ENCODE results near the gene MOCS1.

DNA sequence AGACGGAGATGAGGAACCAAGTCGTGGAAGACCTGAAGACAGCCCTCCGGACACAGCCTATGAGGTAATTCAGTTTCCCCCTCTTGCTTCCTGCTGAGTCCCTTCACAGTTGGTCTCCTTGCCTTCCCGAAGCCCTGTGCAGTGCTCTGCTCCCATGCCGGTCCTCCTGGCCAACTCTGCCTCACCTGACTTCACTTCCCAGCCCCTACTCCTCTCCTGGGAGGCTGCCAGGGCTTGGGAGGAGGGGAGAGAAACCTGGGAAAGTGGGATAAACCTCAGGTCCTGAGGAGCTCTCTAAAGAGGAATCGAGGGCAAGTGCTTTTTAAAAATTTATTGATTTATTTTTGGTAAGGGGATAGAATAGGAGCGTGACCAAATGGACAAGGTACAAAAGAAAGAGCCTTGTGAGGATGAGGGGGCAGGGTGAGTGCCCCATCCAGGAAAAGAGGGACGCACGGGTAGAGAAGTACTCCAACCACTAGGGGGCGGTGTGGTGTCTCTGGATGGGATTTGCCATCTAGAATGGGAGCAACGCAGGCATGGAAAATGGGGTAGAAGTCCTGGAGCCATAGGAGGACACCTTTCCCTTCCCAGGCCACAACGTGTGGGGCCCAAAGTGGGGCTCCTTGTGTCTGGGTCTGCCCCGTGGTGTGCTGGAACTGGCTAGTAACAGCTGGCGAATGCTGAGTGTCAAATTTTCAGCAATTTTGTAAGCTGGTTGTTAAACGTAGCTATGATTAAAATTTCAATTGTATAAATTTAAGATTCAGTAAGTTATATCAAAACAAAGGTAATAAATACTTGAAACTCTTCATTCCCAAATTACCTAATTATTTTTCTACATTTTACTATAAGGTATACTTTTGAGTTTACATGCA lies 69.0 kb downstream of the MOCS1 start:
- TF ChIP-seq, protein P1, sequence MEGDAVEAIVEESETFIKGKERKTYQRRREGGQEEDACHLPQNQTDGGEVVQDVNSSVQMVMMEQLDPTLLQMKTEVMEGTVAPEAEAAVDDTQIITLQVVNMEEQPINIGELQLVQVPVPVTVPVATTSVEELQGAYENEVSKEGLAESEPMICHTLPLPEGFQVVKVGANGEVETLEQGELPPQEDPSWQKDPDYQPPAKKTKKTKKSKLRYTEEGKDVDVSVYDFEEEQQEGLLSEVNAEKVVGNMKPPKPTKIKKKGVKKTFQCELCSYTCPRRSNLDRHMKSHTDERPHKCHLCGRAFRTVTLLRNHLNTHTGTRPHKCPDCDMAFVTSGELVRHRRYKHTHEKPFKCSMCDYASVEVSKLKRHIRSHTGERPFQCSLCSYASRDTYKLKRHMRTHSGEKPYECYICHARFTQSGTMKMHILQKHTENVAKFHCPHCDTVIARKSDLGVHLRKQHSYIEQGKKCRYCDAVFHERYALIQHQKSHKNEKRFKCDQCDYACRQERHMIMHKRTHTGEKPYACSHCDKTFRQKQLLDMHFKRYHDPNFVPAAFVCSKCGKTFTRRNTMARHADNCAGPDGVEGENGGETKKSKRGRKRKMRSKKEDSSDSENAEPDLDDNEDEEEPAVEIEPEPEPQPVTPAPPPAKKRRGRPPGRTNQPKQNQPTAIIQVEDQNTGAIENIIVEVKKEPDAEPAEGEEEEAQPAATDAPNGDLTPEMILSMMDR (IDR thresholded peaks at IDR 0.05 in 4 of 5, conservative IDR thresholded peaks at IDR 0.05 in 1 of 5): peak; percentile 52 to 86 (median 79)
- no peak for TF ChIP-seq POLR2A (IDR thresholded peaks at IDR 0.05)
